HepG2 (cell line): ENCODE data around the gene CERS6. TPM values are rescaled to one million over a fixed set of nuclear protein-coding genes. Genes with fewer than 3 reads are reported as not detected.

Experiments used
- ARID3A ChIP-seq: IDR thresholded peaks from 2 replicates; pipeline ENCODE4 v1.6.1; 2012; ENCODE audit warnings: low read depth, low read length, improper control_type of control experiment
- BCL3 ChIP-seq: sonication (generic); formaldehyde crosslinking; IDR thresholded peaks from 2 replicates; pipeline ENCODE4 v1.5.1; 2020; ENCODE audit warnings: mild to moderate bottlenecking, missing genetic modification reagents, moderate library complexity
- BHLHE40 ChIP-seq: IDR thresholded peaks from 2 replicates; pipeline ENCODE4 v1.6.1; 2011; ENCODE audit warnings: low read length, improper control_type of control experiment
- CHCHD3 ChIP-seq: sonication (generic); formaldehyde crosslinking; IDR thresholded peaks from 2 replicates; pipeline ENCODE4 v1.8.0; 2022; ENCODE audit warnings: mild to moderate bottlenecking, missing genetic modification reagents, moderate library complexity
- DRAP1 ChIP-seq: IDR thresholded peaks from 2 replicates; pipeline ENCODE4 v1.6.1; 2016; ENCODE audit warnings: missing genetic modification reagents, missing compliant biosample characterization
- FOXP1 ChIP-seq, 2 experiments: fragments of 450-650 bp in 1 of 2; IDR thresholded peaks; 2 replicates each; pipeline ENCODE4 v1.6.1; 2017 to 2018; ENCODE audit warnings: antibody characterized with exemption in 1 of 2
- IRF2 ChIP-seq: IDR thresholded peaks from 2 replicates; pipeline ENCODE4 v1.6.1; 2018; ENCODE audit warnings: missing genetic modification reagents, missing compliant biosample characterization
- KAT2B ChIP-seq: fragments of 150-350 bp; IDR thresholded peaks from 2 replicates; pipeline ENCODE4 v1.6.1; 2014; ENCODE audit warnings: low read depth, low read length, borderline replicate concordance
- MAFF ChIP-seq: IDR thresholded peaks from 2 replicates; pipeline ENCODE4 v1.6.1; 2011; ENCODE audit warnings: low read depth, low read length, improper control_type of control experiment
- PHB2 ChIP-seq: fragments of 450-650 bp; IDR thresholded peaks from 2 replicates; pipeline ENCODE4 v1.6.1; 2018; ENCODE audit not compliant: partially characterized antibody
- POGZ ChIP-seq: sonication (generic); formaldehyde crosslinking; IDR thresholded peaks from 2 replicates; pipeline ENCODE4 v1.4.0; 2020; ENCODE audit warnings: mild to moderate bottlenecking, missing genetic modification reagents
- POLR2A ChIP-seq, 2 experiments: IDR thresholded peaks; 2 replicates each; pipeline ENCODE4 v1.6.1; 2011; ENCODE audit warnings: low read depth in 2 of 2, low read length in 2 of 2, mild to moderate bottlenecking in 1 of 2, moderate library complexity in 1 of 2; ENCODE audit not compliant: insufficient read depth in 1 of 2
- RARG ChIP-seq: sonication (generic); formaldehyde crosslinking; IDR thresholded peaks from 2 replicates; pipeline ENCODE4 v1.4.0; 2020; ENCODE audit warnings: low read depth, mild to moderate bottlenecking, missing genetic modification reagents
- XBP1 ChIP-seq: sonication (generic); formaldehyde crosslinking; IDR thresholded peaks from 2 replicates; pipeline ENCODE4 v1.5.0; 2020; ENCODE audit warnings: missing genetic modification reagents
- XRCC5 ChIP-seq: fragments of 200-400 bp; formaldehyde crosslinking; optimal IDR thresholded peaks from 2 replicates; pipeline ENCODE3; 2017; ENCODE audit warnings: mild to moderate bottlenecking, low read length
- ZNF234 ChIP-seq: sonication (generic); formaldehyde crosslinking; conservative IDR thresholded peaks from 2 replicates; pipeline ENCODE4 v1.5.1; 2020; ENCODE audit warnings: mild to moderate bottlenecking, missing genetic modification reagents
- ZNF335 ChIP-seq: sonication (generic); formaldehyde crosslinking; IDR thresholded peaks from 2 replicates; pipeline ENCODE4 v1.4.0; 2020; ENCODE audit warnings: missing genetic modification reagents
- ZNF468 ChIP-seq: sonication (generic); formaldehyde crosslinking; IDR thresholded peaks from 2 replicates; pipeline ENCODE4 v1.8.0; 2022; ENCODE audit warnings: mild to moderate bottlenecking, moderate library complexity, missing genetic modification reagents
- ZNF558 ChIP-seq: sonication (generic); formaldehyde crosslinking; IDR thresholded peaks from 2 replicates; pipeline ENCODE4 v1.9.0; 2022; ENCODE audit warnings: mild to moderate bottlenecking, missing genetic modification reagents, borderline replicate concordance
- ZNF562 ChIP-seq: sonication (generic); formaldehyde crosslinking; IDR thresholded peaks from 2 replicates; pipeline ENCODE4 v1.8.0; 2022; ENCODE audit warnings: missing genetic modification reagents, borderline replicate concordance
- ZNF614 ChIP-seq: IDR thresholded peaks from 2 replicates; pipeline ENCODE4 v1.6.1; 2018; ENCODE audit warnings: missing biosample characterization, missing genetic modification reagents, inconsistent platforms, borderline replicate concordance
- ZNF652 ChIP-seq: IDR thresholded peaks from 2 replicates; pipeline ENCODE4 v1.6.1; 2016; ENCODE audit warnings: low read depth, borderline replicate concordance
- ZNF704 ChIP-seq: sonication (generic); formaldehyde crosslinking; IDR thresholded peaks from 2 replicates; pipeline ENCODE4 v1.8.1; 2023; ENCODE audit warnings: mild to moderate bottlenecking, inconsistent platforms, moderate library complexity, missing genetic modification reagents, borderline replicate concordance
- ZNF772 ChIP-seq: sonication (generic); formaldehyde crosslinking; IDR thresholded peaks from 2 replicates; pipeline ENCODE4 v1.5.0; 2020; ENCODE audit warnings: mild to moderate bottlenecking, missing genetic modification reagents
- ZUFSP ChIP-seq: sonication (generic); formaldehyde crosslinking; IDR thresholded peaks from 2 replicates; pipeline ENCODE4 v1.9.0; 2021; ENCODE audit warnings: missing genetic modification reagents, mild to moderate bottlenecking, borderline replicate concordance
- polyA plus RNA-seq, 8 experiments: library from polyadenylated mRNA; depleted of rRNA in 3 of 8; stranded (reverse) in 7 of 8; unstranded in 1 of 8; fragments of >200 nt; fragmentation: Illumina TruSeq in 4 of 8; extraction: Trizol in 4 of 8; gene quantifications; 2 replicates each; pipeline versions ENCODE4 v1.2.1 to v1.2.3, GENCODE V29; 2011 to 2016; ENCODE audit warnings: low read depth in 4 of 8, missing spikeins in 1 of 8, mixed read lengths in 1 of 8; ENCODE audit not compliant: insufficient read depth in 1 of 8
- total RNA-seq, 5 experiments: library from RNA; depleted of rRNA; stranded (reverse); fragments of >200 nt; fragmentation: Illumina TruSeq; extraction: Trizol; gene quantifications; 2 replicates each; pipeline ENCODE4 v1.2.3, GENCODE V29; 2016; ENCODE audit warnings: low read depth in 1 of 5

Gene CERS6
- total and polyA plus RNA-seq, 2 of the 13 experiments (the other 11 are each of a cell fraction or from before 2014, with no cell fraction given) = 10.1 to 20.3 TPM

GRCh38 chr2:168490015-168490874 lies 34.2 kb downstream of the CERS6 start (continued):
- TF ChIP-seq BHLHE40 (0 out of 2 replicates have a peak, but pooled peaks have one; percentile 13), XRCC5 (no peak), ZNF704 (CRISPR knock-in tag) (no peak), ZNF558 (no peak), PHB2 (no peak), POGZ (CRISPR knock-in tag) (0 out of 2 replicates have a peak, but pooled peaks have one; percentile 12), CHCHD3 (CRISPR knock-in tag) (no peak), KAT2B (no peak), ZNF614 (CRISPR knock-in tag) (no peak), ZNF562 (CRISPR knock-in tag) (no peak), DRAP1 (CRISPR knock-in tag) (no peak), XBP1 (CRISPR knock-in tag) (no peak), ZNF652 (CRISPR knock-in tag) (no peak), BCL3 (CRISPR knock-in tag) (no peak), ARID3A (no peak), ZNF234 (CRISPR knock-in tag) (no peak), ZNF772 (CRISPR knock-in tag) (no peak), RARG (CRISPR knock-in tag) (no peak), FOXP1 (IDR thresholded peaks at IDR 0.05) (no peak), FOXP1 (CRISPR knock-in tag; IDR thresholded peaks at IDR 0.05) (no peak), ZNF335 (CRISPR knock-in tag) (0 out of 2 replicates have a peak, but pooled peaks have one; percentile 24), ZNF468 (CRISPR knock-in tag) (no peak), ZUFSP (no peak), MAFF (peak; percentile 44; the same call in 1 of the 2 replicates), IRF2 (CRISPR knock-in tag) (0 out of 2 replicates have a peak, but pooled peaks have one; percentile 4), POLR2A (IDR thresholded peaks at IDR 0.05; ENCODE audit: insufficient read depth in 1 of 2, low read depth in 2 of 2, low read length in 2 of 2) (0 out of 4 replicates have a peak, but pooled peaks of 1 of the 2 experiments have one; percentile 28)
